CD4-positive, alpha-beta T cell treated with Interleukin-2 at 100 ng/mL for 4 hours (primary cell): ENCODE data around the gene PODN.
A peak's percentile ranks its signal among the peaks of the same experiment; 100 is the strongest.

Source experiments
- DNase-seq: peaks from one replicate; pipeline ENCODE4 v3.0.0-alpha.2; 2020; ENCODE audit warnings: low spot score

PODN gene

DNA sequence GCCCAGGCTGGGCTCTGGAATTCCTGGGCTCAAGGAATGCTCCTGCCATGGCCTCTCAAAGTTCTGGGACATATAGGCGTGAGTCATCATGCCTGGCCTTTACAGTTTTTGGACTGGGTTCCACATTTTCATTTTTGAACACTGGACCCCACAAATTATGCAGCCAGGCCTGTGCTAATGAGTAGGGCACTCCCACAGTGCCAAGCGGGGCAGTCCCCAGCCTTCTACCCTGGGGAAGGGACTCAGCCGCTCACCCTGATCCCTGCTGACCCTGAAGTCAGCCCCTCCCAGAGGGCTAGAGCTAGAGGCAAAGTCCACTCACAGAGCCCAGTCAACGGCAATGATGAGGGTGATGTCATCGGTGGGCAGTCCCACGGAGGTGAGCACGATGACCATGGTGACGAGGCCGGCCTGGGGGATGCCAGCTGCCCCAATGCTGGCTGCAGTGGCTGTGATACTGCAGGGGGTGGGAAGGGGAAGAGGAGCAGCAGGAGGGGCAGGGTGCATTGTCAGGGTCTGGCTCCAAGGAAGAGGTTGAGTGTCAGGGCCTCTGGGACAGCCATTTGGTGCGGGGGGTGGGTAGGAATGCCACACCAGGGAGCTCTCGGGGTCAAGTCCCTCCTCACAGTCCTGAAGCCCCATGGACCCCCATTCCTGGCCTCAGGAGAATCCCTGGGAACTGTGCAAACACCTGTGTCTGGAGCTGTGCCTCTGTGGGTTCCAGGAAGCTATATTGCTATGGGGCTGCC, 27.6 kb downstream of the PODN start:
- no peak for DNase-seq

DNA sequence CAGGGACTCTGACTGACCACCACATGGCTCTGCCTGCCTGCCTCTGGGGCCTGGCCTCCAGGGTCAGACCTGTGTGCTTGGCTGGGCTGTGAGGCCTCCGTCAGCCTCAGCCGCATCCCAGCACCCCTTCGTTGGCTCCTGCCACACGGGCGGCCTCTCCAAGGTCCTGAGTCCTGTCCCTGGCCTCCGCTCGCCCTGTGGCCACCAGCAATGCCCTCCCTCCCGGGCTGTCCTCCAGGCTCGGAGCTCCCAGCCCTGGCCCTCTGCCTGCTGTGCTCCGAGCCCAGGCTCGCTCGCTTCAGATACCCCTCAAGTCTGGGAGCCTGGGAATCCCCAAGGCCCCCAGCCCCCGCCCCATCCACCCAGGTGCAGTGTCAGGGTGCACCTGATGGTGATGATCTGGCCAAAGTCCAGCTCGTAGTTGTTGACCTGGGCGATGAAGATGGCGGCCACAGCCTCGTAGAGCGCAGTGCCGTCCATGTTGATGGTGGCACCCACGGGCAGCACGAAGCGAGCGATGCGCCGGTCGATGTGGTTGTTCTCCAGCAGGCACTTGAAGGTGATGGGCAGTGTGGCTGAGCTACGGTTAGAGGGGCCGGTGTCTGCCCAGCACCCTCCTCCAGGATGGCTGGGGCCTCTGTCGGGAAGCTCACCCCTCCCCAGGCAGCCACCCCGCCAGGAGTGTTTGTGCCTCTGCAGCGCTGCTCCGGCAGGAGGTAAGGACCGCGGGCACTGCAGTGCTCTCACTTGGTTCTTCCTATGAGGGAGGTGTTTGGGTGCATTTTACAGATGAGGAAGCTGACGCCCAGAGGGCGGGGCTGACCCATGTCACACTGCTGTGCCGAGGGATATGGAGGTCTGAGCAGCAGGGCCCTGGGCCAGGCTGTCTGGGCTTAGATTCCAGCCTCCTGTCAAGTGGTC, 28.5 kb downstream of the PODN start:
- DNase-seq, result peak; percentile 12

DNA sequence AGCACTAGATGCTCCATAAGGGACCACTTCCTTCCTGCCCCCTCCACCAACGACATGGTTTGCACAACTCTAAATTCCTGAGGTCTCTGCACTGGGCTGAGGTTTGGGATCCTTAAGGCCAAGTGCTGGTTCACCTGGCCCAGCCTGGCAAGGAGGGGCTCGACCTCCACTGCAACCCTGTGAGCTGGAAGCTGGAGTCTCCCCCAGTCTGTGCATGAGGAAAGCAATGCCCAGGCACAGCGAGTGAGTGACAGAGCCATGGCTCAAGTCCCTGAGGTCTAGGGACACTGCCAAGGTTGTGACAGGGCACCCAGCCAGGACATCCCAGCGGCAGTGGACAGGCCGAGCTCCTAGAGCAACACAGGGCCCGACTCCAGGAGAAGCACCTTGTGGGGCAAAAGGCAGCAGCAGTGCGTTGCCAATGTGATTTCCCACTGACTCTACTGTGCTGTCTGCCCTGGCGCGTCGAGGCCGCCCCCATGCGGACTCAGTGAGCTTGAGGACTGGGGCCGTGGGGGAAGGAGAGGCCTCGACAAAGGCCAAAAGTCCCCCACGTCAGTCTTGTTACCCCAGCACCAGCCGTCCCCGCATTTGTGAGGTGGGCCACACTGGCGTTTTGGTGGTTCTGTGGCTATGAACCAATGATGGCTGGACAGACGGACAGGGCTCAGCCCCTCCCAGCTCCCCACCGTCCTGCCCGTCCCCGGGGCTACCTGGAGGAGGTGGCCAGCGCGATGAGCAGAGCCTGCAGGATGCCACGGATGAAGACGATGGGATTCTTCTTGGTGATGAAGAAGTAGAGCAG, 30.0 kb downstream of the PODN start:
- no peak for DNase-seq

DNA sequence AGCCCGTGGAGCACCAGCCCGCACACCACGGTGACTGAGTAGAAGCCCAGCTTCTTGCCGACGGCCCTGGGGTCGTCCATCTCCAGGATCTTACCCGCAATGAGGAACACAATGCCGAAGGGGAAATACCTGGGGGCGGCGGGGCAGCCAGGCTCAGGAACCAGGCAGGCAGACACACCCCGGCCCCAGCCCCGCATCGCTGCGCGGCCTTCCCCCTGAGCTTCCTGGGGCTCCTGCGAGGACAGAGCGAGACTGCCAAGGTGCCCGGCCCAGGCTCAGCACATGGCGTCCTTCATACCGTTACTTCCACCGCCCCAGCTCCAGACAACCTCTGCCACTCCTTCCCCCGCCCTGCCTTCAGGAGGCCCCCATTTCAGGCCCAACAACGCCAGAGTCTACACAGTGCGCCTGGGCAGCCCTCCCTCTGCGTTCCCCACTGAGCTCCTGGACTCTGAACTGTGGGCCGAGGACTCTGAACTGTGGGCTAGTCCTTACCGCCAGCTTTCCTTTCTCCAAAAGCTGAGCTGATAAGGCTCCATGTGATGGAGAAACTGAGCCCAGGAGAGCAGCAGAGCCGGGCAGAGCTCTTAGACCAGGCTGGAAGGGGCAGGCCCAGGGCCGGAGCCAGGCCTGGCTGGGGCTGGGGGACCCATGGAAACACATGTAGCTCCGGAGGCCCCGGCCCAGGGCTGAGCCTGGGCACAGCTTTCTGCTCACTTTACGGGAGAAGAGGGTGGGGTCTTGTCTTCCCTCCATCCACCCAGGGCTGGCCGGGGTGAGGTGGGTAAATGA, 30.8 kb downstream of the PODN start:
- no peak for DNase-seq

DNA sequence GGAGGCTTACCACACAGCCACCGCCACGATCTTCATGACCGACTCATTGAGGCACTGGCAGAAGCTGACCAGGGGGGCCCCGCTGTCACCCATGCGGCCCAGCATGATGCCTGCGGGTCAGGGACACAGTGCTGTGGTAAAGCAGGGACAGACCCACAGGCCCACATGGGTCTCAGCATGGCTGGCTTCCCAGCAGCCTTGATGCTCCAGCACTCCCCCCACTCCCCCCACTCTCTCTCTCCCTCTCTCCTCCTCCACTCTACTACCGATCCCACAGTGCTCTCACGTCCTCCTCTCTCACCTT, 31.4 kb downstream of the PODN start:
- DNase-seq, result no peak

DNA sequence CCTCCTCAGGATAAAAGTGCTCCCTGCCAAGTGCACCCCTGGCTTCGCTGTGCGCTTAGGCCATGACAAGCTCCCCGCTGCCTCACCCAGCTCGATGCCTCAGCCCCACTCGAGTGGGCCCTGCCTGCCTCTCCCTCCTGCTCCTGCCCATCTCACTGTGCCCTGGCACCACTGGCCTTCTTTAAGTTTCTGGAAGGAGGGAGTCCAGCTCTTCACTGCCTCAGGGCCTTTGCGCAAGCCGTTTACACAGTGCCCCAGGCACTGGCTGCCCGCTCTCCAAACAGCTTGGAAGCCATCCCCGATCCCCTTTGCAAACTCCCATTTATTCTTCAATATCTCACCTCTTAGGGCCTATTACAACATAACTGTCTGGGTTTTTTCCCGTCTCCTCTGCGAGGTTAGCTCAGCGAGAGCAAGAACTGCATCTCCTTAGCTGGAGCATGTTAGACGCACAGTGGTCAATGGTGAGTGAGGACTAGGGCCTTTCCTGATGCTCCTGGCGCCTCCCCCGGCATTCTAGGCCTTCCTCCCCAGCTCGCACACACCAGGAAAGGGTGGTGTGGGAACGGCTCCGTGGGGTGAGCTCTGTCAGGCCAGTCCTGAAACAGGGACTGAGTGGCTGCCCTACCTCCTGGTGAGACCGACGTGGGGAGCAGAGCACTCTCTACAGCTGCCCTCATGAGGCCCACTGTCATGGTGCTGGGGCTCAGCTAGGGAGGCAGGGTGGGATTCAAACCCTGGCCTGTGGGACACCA, 31.9 kb downstream of the PODN start:
- no peak for DNase-seq

DNA sequence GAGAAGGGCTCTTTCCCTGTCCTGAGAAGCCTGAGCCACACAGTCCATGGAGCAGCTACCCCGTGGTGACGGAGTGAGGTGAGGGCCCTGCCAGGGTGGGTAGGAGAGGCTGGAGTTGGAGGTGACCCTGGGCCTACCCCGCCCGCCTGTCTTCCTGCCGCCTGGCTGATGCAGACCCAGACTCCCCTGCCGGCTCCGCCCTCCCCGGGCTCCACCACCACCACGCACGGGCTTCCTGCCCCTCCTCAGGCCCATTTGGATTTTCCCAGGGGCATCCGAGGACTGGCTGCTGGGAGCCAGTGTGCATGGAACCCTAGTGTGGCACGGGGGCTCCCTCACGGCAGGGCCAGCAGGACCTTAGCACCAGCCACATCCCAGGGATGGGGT, 32.5 kb downstream of the PODN start:
- no peak for DNase-seq

DNA sequence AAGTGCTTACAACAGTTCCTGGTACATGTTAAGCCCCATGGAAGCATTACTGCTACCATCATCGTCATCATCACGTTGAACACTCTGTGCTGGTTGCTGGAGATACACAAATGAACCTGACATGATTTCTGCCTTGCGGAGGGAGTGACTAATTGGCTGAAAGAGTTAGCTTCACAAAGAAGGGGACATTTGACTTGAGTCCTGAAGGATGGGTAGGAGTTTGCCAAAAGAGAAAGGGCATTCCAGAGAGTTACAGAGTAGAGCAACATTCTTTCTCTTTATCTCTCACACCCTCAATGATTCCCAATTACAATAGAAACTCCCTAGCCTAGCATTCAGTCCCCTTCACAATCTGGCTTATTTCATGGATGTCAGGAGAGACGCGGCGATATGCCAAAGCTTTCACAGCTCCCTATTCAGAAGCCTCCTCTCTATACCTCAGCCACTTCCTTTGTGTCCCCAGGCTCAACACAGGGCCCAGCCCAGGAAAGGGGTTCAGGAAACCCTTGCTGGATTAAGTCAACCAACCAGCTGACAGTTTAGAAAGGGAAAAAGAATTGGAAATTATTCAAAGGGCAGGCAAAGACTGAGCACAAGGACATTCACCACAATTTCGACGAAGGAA, 42.4 kb downstream of the PODN start:
- DNase-seq, result no peak

DNA sequence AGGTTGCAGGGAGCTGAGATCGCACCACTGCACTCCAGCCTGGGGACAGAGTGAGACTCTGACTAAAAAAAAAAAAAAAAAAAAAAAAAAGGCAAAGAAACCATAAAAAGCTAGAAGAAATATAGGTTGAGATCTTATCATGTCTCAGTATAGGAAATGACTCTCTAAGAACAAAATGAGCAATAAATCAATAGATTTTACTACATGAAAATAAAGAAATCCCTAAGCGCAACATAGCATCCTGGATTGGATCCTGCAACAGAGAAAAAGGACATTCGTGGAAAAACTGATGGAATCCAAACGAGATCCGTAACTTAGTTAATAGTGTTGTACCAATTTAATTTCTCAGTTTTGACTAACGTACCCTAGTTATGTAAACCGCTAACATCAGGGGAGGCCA, 45.1 kb downstream of the PODN start:
- DNase-seq, result no peak

DNA sequence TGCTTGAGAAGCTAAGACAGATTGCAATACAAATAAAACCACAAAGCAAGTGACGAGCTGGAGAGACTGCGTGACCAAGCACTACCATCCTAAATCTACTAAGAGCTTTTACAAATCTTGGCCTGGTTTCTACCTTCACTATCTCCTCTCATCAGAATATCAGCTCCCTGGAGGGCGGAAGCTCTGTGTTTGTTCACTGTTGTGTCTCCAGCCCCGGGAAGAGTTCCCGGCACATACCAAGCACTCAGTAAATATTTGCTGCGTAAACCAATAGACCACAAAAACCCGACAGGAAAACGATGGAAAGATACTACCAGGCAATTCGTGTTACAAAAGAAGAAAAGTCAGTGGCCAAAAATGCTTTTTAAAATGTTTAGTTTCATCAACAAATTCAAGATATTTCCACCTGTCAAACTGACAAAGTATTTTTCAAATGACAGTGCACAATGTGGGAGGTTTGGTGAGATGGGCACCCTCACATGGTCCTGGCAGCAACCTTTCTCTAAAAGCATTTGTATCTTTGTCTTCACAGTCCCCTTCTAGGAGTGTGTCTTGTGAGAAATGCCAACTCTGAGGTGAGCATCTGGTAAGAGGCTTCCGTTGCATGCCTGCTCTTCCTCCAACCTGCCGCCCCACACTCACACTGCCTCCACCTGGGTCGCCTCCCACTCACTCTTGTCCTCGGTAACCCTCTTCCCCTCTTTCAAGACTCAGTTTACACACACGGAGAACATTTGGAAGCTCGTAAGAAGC, 45.7 kb downstream of the PODN start:
- DNase-seq, result no peak

DNA sequence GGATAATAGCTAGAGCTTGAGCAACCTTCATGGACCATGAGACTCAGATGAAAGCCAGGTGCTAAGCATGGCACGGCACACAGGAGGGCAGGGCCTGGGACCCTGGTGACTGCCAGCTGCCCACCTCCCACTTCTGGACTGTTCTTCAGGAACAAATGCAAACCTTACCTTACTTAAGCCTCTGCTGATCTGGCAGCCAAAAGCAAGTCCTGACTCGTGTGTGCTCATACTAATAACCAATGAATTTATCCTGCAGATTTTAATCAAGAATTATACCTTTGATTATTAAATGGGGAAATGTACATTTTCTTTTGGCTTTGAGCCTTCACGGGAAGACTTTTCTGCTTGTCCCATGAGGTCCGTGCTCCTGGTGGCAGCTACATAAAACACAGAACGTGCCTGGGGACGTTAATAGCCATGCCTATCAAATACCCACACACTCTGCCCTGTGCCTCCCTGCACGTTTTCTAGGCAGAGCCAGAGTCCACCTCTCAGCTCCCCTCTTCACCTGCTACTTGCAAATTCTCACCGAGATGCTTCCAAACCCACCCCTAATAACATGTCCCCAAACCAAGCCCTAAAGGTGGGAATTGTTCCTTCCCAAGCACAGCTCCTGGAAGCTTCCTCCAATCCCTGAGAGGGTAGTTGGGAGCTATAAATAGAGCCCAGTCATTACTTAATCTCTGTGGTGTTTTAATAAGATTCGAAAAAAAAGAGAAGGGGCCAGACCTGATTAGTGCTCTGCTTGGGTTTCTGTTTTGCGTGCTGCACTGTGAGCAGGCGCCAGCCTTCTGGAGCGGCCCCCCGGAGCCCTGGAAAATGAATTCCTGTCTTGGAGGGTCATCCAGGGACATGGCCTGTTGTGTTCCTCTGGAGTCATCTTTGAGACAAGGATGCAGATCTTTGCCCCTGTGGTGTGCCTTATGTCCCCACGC, 46.9 kb downstream of the PODN start:
- DNase-seq, result no peak

DNA sequence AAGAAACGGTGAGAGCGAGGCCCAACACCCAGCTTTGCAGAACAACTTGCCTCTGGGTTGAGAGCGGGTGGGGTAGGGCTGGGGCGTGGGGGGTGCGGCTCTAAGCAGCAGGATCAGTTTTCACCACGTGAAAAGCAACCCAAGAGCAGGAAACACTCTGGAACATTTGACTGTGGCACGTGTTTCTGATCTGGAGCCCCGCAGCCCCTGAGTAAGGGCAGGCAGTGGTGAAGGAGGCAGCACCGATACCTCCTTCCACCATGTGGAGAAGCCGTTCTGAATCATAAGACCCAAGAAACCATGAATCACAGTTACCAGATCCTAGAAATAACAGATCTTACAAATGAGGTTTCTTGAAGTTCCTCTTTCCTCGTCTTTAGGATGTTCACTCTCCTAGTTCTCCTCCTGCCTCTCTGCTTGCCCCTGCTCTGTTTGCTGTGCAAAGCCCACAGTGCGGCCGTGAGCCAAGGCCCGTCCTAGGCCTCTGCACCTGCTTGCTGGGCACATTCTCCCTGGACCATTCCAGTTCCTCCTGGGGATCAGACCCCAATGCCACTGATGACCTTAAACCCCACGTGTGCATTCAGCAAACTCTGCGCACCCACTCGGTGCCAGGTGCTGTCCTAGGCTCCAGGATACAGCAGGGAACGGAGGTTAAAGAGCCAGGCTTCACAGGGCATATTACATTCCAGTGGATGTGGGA, 48.5 kb downstream of the PODN start:
- DNase-seq, result no peak

DNA sequence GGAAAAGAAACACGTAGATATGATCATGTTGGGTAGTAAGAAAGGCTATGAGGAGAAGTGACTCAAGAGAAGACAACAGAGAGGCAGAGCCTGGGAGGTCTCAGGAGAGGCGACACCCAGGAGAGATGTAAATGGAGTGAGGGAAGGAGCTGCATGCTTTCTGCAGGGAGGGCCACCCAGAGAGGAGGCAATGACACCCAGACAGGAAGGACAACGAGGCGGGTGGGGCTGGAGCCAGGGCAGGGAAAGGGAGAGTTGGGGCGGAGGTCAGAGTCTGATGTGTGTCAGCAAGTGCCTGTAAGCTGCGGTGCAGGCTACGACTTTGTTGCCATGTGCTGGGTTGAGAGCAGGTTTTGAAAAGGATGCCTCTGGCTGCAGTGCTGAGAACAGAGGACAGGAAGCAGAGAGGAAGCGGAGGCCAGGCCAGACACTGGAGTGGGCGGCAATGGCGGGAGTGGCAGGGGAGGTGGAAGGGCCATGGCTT, 49.1 kb downstream of the PODN start:
- no peak for DNase-seq

DNA sequence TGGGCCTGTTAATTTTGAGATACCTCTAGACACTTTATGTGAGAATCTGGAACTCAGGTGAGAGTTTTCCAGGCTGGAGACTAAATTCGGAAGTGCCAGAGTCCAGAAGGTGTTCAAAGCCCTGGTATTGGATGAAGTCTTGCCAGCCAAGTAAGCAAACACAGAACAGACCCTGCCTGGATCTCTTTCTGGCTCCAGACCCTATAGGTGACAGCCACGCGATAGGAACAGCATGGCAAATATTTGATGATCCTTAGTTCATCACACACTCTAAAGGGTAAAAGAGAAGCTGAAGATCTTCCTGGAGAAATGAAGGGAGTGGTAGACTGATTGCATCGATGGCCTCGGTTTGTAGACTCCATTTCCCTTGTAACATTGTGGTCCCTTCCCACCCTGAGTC, 49.7 kb downstream of the PODN start:
- DNase-seq, result no peak

DNA sequence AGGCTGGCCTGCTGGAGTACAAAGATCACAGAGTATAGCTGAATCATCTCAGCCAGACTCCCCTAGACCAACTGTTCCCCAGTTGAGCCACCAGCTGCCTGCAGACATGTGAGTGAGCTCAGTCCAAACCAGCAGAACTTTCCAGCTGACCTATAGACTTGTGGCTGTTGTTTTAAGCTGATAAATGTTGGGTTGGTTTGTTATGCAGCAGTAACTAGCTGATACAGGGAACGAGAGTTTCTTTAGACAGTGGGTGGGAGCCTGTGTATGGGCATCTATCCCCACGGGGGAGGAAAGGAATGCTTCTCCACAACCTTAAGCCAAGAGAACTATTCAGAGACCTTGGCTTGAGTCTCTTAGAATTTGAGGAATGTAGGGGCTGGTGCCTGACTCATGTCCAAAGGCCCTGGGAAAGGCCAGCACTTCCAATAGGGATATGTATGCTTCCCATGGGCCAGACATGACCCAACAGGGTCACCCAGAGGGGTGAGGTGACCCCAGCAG, 50.3 kb downstream of the PODN start:
- no peak for DNase-seq

DNA sequence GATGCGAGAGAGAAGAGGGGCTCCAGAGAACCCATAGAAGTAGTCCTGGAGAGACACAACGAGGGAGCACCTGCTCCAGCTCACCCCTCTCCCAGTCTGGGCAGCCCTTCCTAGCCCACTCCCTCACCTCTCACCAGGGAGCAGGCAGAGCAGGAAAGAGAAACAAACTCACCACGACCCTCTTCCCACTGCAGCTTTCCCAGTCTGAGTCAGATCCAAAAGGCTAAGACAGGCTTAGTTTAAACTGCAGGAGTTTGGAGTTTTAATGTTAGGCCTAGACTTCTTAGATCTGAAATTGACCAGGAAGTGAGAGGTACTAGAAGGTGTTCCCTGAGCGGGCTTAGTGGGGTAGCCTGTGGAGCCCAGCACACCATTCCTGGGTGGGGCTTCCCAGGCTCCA, 50.8 kb downstream of the PODN start:
- no peak for DNase-seq

DNA sequence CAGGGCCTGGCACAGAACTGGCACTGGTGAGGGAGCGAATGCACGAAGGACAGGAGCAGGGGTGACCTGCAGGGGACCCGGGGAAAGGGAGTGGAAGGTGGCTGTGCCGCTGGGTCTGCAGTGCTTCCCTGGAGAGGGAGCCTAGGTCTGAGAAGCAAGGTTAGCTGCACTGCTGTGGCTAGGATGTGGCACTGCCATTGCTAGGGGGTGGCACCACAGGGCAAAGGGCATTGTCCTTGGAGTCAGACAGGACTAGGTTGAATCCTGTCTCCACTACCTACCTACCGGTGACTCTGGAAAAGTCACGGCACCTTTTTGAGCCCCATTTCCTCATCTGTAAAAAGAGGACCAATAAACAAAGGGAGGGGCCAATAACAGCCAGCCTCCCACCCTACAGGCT, 52.1 kb downstream of the PODN start:
- no peak for DNase-seq
